Measurements from ENCODE around the gene CLCNKA. TPM values are rescaled to one million over a fixed set of nuclear protein-coding genes. Genes with fewer than 3 reads are reported as not detected.

The CLCNKA gene
- total RNA-seq, 2 experiments from 2014 or later: not detected

GRCh38 chr1:16076031-16076864 is 54.4 kb downstream of the CLCNKA start:
- peaks cover 15% of the 10 kb centered on the region for H3K4me1 Mint-ChIP-seq
- peaks cover 25% of the 10 kb centered on the region for H3K27me3 Mint-ChIP-seq
- H3K27ac Mint-ChIP-seq: no peak overlapping the region
- CTCF ChIA-PET: interaction anchor here (1.3 to 1.4 kb wide), 2 partner anchors 52 to 112 kb away, joined by 3 to 4 read pairs; no protein-coding TSS in a partner anchor
- POLR2A ChIA-PET: no interaction called here
- DNase-seq: no peak
- H3K36me3 Mint-ChIP-seq (ENCODE audit: low read depth): no peaks in the 10 kb centered on the region
- H3K4me3 Mint-ChIP-seq: no peak overlapping the region
- H3K9me3 Mint-ChIP-seq: no peaks in the 10 kb centered on the region

GRCh38 chr1:16076865-16077238 is 55.0 kb downstream of the CLCNKA start:
- no peak for DNase-seq
- H3K27ac Mint-ChIP-seq: no peak overlapping the region
- CTCF ChIA-PET: no interaction called here

GRCh38 chr1:16077406-16078245 is 55.8 kb downstream of the CLCNKA start:
- no peak for DNase-seq
- peaks cover 14% of the 10 kb centered on the region for H3K4me1 Mint-ChIP-seq
- no peaks in the 10 kb centered on the region for H3K9me3 Mint-ChIP-seq
- H3K4me3 Mint-ChIP-seq: no peak overlapping the region
- CTCF ChIA-PET: interaction anchor here (0.9 to 2.4 kb wide), 12 partner anchors 7 to 285 kb away, joined by 3 to 15 read pairs (median 5); no protein-coding TSS in a partner anchor
- H3K27ac Mint-ChIP-seq: no peak overlapping the region
- peaks cover 12% of the 10 kb centered on the region for H3K27me3 Mint-ChIP-seq
- no peaks in the 10 kb centered on the region for H3K36me3 Mint-ChIP-seq (ENCODE audit: low read depth)
- POLR2A ChIA-PET: no interaction called here

More at GRCh38 chr1:16076865-16077238, 55.0 kb downstream of the CLCNKA start:
- H3K27me3 Mint-ChIP-seq: peaks cover 20% of the 10 kb centered on the region
- H3K36me3 Mint-ChIP-seq (ENCODE audit: low read depth): no peaks in the 10 kb centered on the region
- peaks cover 14% of the 10 kb centered on the region for H3K4me1 Mint-ChIP-seq
- POLR2A ChIA-PET: no interaction called here
- H3K9me3 Mint-ChIP-seq: no peaks in the 10 kb centered on the region
- H3K4me3 Mint-ChIP-seq: no peak overlapping the region

GRCh38 chr1:16078925-16079656 is 57.3 kb downstream of the CLCNKA start:
- ChIA-PET POLR2A (interaction anchor here (1.0 kb wide), 1 partner anchor 102 kb away, joined by 3 read pairs; no protein-coding TSS in a partner anchor), CTCF (interaction anchor here (0.5 to 2.4 kb wide), 42 partner anchors 8 to 544 kb away, joined by 3 to 18 read pairs (median 4); no protein-coding TSS in a partner anchor)
- H3K9me3 Mint-ChIP-seq: no peaks in the 10 kb centered on the region
- peak overlapping the region; percentile 86 for H3K27ac Mint-ChIP-seq
- H3K4me3 Mint-ChIP-seq: peak overlapping the region; percentile 65
- no peaks in the 10 kb centered on the region for H3K36me3 Mint-ChIP-seq (ENCODE audit: low read depth)
- peaks cover 5% of the 10 kb centered on the region for H3K27me3 Mint-ChIP-seq
- peak; percentile 73 for DNase-seq
- H3K4me1 Mint-ChIP-seq: peaks cover 9% of the 10 kb centered on the region

- Mint-ChIP-seq H3K4me1 (peaks cover 6% of the 10 kb centered on the region), H3K27me3 (no peaks in the 10 kb centered on the region), H3K27ac (no peak overlapping the region), H3K9me3 (no peaks in the 10 kb centered on the region), H3K36me3 (ENCODE audit: low read depth) (no peaks in the 10 kb centered on the region), H3K4me3 (no peak overlapping the region)
- ChIA-PET POLR2A (interaction anchor here (1.0 kb wide), 1 partner anchor 101 kb away, joined by 3 read pairs; no protein-coding TSS in a partner anchor), CTCF (interaction anchor here (0.6 to 2.3 kb wide), 6 partner anchors 11 to 554 kb away, joined by 3 to 18 read pairs (median 4); partner anchors contain the start of gene DNAJC16)
- no peak for DNase-seq
These were observed 58.8 kb downstream of the CLCNKA start for GRCh38 chr1:16080422-16081150.

GRCh38 chr1:16081636-16082035 is 59.8 kb downstream of the CLCNKA start:
- ChIA-PET CTCF (interaction anchor here (0.5 to 2.2 kb wide), 10 partner anchors 12 to 282 kb away, joined by 3 to 11 read pairs (median 6); no protein-coding TSS in a partner anchor), POLR2A (interaction anchor here (0.6 kb wide), 1 partner anchor 231 kb away, joined by 3 read pairs; no protein-coding TSS in a partner anchor)
- Mint-ChIP-seq H3K4me1 (peaks cover 6% of the 10 kb centered on the region), H3K27me3 (no peaks in the 10 kb centered on the region), H3K4me3 (no peak overlapping the region), H3K27ac (no peak overlapping the region), H3K36me3 (ENCODE audit: low read depth) (no peaks in the 10 kb centered on the region), H3K9me3 (no peaks in the 10 kb centered on the region)
- DNase-seq: no peak

GRCh38 chr1:16082283-16083038 is 60.6 kb downstream of the CLCNKA start:
- Mint-ChIP-seq H3K4me3 (no peak overlapping the region), H3K27me3 (no peaks in the 10 kb centered on the region), H3K4me1 (peaks cover 6% of the 10 kb centered on the region), H3K9me3 (no peaks in the 10 kb centered on the region), H3K27ac (no peak overlapping the region), H3K36me3 (ENCODE audit: low read depth) (no peaks in the 10 kb centered on the region)
- DNase-seq: peak; percentile 74
- ChIA-PET CTCF (interaction anchor here (0.5 to 2.2 kb wide), 18 partner anchors 8 to 288 kb away, joined by 3 to 11 read pairs (median 4); partner anchors contain the start of gene FAM131C), POLR2A (interaction anchor here (0.6 kb wide), 1 partner anchor 232 kb away, joined by 3 read pairs; no protein-coding TSS in a partner anchor)

- H3K4me1 Mint-ChIP-seq: peaks cover 6% of the 10 kb centered on the region
- H3K9me3 Mint-ChIP-seq: no peaks in the 10 kb centered on the region
- CTCF ChIA-PET: interaction anchor here (1.0 to 2.2 kb wide), 5 partner anchors 9 to 289 kb away, joined by 3 to 11 read pairs (median 4); no protein-coding TSS in a partner anchor
- DNase-seq: no peak
- no peaks in the 10 kb centered on the region for H3K36me3 Mint-ChIP-seq (ENCODE audit: low read depth)
- H3K27ac Mint-ChIP-seq: no peak overlapping the region
- no peak overlapping the region for H3K4me3 Mint-ChIP-seq
- H3K27me3 Mint-ChIP-seq: no peaks in the 10 kb centered on the region
- POLR2A ChIA-PET: no interaction called here
These were observed 61.6 kb downstream of the CLCNKA start for GRCh38 chr1:16083486-16083885.

Other genes starting within 250 kb of the CLCNKA start
- gene UQCRHL, start 214.4 kb upstream of the CLCNKA start, total RNA-seq: 1 to 10 TPM; 1.1 to 1.8 TPM
- 10 to 100 TPM; 65.1 to 65.2 TPM for gene SPEN, start 174.3 kb upstream of the CLCNKA start, total RNA-seq
- gene ZBTB17, start 45.9 kb upstream of the CLCNKA start, total RNA-seq: 10 to 100 TPM; 34.8 to 38.8 TPM
- gene SRARP, start 17.8 kb upstream of the CLCNKA start, total RNA-seq: not detected
- not detected for gene HSPB7, start 4.0 kb upstream of the CLCNKA start, total RNA-seq
- gene CLCNKB, start 21.7 kb downstream of the CLCNKA start, total RNA-seq: not detected
- 1 to 10 TPM in 1 of 2 experiments, under 1 TPM in 1; 0.67 to 1.1 TPM for gene FAM131C, start 51.6 kb downstream of the CLCNKA start, total RNA-seq
- not detected for gene EPHA2, start 134.0 kb downstream of the CLCNKA start, total RNA-seq
- gene ARHGEF19, start 190.6 kb downstream of the CLCNKA start, total RNA-seq: 10 to 100 TPM; 10.7 to 12.1 TPM
- gene CPLANE2, start 215.1 kb downstream of the CLCNKA start, total RNA-seq: 1 to 10 TPM; 6.4 to 6.8 TPM